SK-N-SH (cell line): ENCODE data around the gene KIF3C. TPM values are rescaled to one million over a fixed set of nuclear protein-coding genes. Genes with fewer than 3 reads are reported as not detected.

Source experiments
- CTCF ChIA-PET: fragments of 300-600, 350-600 bp; formaldehyde crosslinking; extraction: SDS; loops from one replicate; lab custom pipeline; 2021; lab: Yijun Ruan, JAX
- POLR2A ChIA-PET: fragments of 350-600 bp; sonication (Branson Sonifier 250); formaldehyde crosslinking; extraction: SDS; loops from one replicate; lab custom pipeline; 2020; ENCODE audit warnings: antibody characterized with exemption, inconsistent platforms; lab: Yijun Ruan, JAX
- DNase-seq: peaks from one replicate; pipeline ENCODE4 v3.0.0; 2012
- H2AFZ ChIP-seq: fragments of 200-600 bp; sonication (generic); 2 replicates; pipeline ENCODE4 v1.8.1; 2016; ENCODE audit warnings: antibody characterized with exemption, mild to moderate bottlenecking, low read depth
- H3F3A ChIP-seq: fragments of 200-600 bp; sonication (generic); replicated peaks from 2 replicates; pipeline ENCODE3; 2016; ENCODE audit warnings: antibody characterized with exemption, mild to moderate bottlenecking; ENCODE audit not compliant: insufficient read depth
- H3K27ac ChIP-seq, 2 experiments: fragments of 200-500 bp in 1 of 2; fragments of 200-600 bp in 1 of 2; sonication (Bioruptor generic) in 1 of 2; sonication (generic), shearing (Covaris generic) in 1 of 2; 2 replicates each; pipeline versions ENCODE4 v1.5.1 to v1.6.1; 2014 to 2016; ENCODE audit warnings: low read depth in 2 of 2, inconsistent platforms in 1 of 2, low read length in 1 of 2, mild to moderate bottlenecking in 1 of 2, mixed read lengths in 1 of 2
- H3K27me3 ChIP-seq: fragments of 200-600 bp; sonication (generic), shearing (Covaris generic); 2 replicates; pipeline ENCODE4 v1.6.1; 2016; ENCODE audit warnings: mixed run types; ENCODE audit not compliant: insufficient read depth
- H3K36me3 ChIP-seq, 2 experiments: fragments of 200-500 bp in 1 of 2; fragments of 200-600 bp in 1 of 2; sonication (Bioruptor generic) in 1 of 2; sonication (generic) in 1 of 2; replicated peaks in 1 of 2; 2 replicates each; pipeline versions ENCODE3 to v1.5.1; 2014 to 2016; ENCODE audit warnings: low read length in 1 of 2, mild to moderate bottlenecking in 1 of 2; ENCODE audit not compliant: insufficient read depth in 2 of 2, control insufficient read depth in 1 of 2
- H3K4me1 ChIP-seq, 2 experiments: fragments of 200-500 bp in 1 of 2; fragments of 200-600 bp in 1 of 2; sonication (Bioruptor generic) in 1 of 2; sonication (generic), shearing (Covaris generic) in 1 of 2; 2 replicates each; pipeline versions ENCODE4 v1.5.1 to v1.6.1; 2014 to 2016; ENCODE audit warnings: low read depth in 1 of 2, low read length in 1 of 2, mixed run types in 1 of 2; ENCODE audit not compliant: insufficient read depth in 2 of 2, control insufficient read depth in 1 of 2
- H3K4me2 ChIP-seq: fragments of 200-600 bp; sonication (generic), shearing (Covaris generic); 2 replicates; pipeline ENCODE4 v1.6.1; 2017; ENCODE audit warnings: mixed run types
- H3K4me3 ChIP-seq, 2 experiments: fragments of 200-500 bp in 1 of 2; fragments of 200-600 bp in 1 of 2; sonication (Bioruptor generic) in 1 of 2; sonication (generic), shearing (Covaris generic) in 1 of 2; 2 replicates each; pipeline versions ENCODE4 v1.5.1 to v1.8.1; 2014 to 2016; ENCODE audit warnings: low read depth in 2 of 2, inconsistent platforms in 1 of 2, low read length in 1 of 2, mild to moderate bottlenecking in 1 of 2, mixed read lengths in 1 of 2, moderate library complexity in 1 of 2
- H3K79me2 ChIP-seq: fragments of 200-600 bp; sonication (generic); 2 replicates; pipeline ENCODE4 v1.8.1; 2017; ENCODE audit warnings: mild to moderate bottlenecking; ENCODE audit not compliant: insufficient read depth
- H3K9ac ChIP-seq: fragments of 200-600 bp; sonication (generic); 2 replicates; pipeline ENCODE4 v1.6.1; 2017; ENCODE audit warnings: mixed run types
- H3K9me2 ChIP-seq: fragments of 200-600 bp; sonication (generic); 2 replicates; pipeline ENCODE4 v1.6.1; 2017; ENCODE audit warnings: mixed run types
- H3K9me3 ChIP-seq: fragments of 200-600 bp; sonication (generic); 2 replicates; pipeline ENCODE4 v1.6.1; 2017; ENCODE audit warnings: mixed run types, mild to moderate bottlenecking, moderate library complexity
- H4K20me1 ChIP-seq: fragments of 200-600 bp; sonication (generic); 2 replicates; pipeline ENCODE4 v1.6.1; 2017; ENCODE audit warnings: mild to moderate bottlenecking, mixed run types; ENCODE audit not compliant: insufficient read depth
- CHD2 ChIP-seq: fragments of 150-350 bp; IDR thresholded peaks from 2 replicates; pipeline ENCODE4 v1.6.1; 2018; ENCODE audit warnings: low read length; ENCODE audit not compliant: partially characterized antibody
- ELF1 ChIP-seq: IDR thresholded peaks from 2 replicates; pipeline ENCODE4 v1.4.0; 2012
- MAX ChIP-seq: IDR thresholded peaks from 2 replicates; pipeline ENCODE4 v1.4.0; 2012; ENCODE audit warnings: low read depth
- MEF2A ChIP-seq: IDR thresholded peaks from 2 replicates; pipeline ENCODE4 v1.4.0; 2012; ENCODE audit warnings: low read depth, borderline replicate concordance
- MXI1 ChIP-seq: IDR thresholded peaks from 2 replicates; pipeline ENCODE4 v1.6.1; 2012; ENCODE audit warnings: mild to moderate bottlenecking, low read depth, low read length, improper control_type of control experiment
- NFIC ChIP-seq: IDR thresholded peaks from 2 replicates; pipeline ENCODE4 v1.4.0; 2012; ENCODE audit warnings: borderline replicate concordance
- POLR2AphosphoS5 ChIP-seq: IDR thresholded peaks from 2 replicates; pipeline ENCODE4 v1.6.1; 2012; ENCODE audit warnings: low read depth, low read length
- RAD21 ChIP-seq: IDR thresholded peaks from 2 replicates; pipeline ENCODE4 v1.6.1; 2012; ENCODE audit warnings: mild to moderate bottlenecking, low read length
- RFX5 ChIP-seq: IDR thresholded peaks from 2 replicates; pipeline ENCODE4 v1.6.1; 2012; ENCODE audit warnings: mild to moderate bottlenecking, improper control_type of control experiment, low read length
- SIN3A ChIP-seq: IDR thresholded peaks from 2 replicates; pipeline ENCODE4 v1.6.1; 2012; ENCODE audit warnings: low read depth, mild to moderate bottlenecking, low read length, moderate library complexity, borderline replicate concordance
- SMC3 ChIP-seq: IDR thresholded peaks from 2 replicates; pipeline ENCODE4 v1.6.1; 2012; ENCODE audit warnings: low read depth, low read length, improper control_type of control experiment
- TCF12 ChIP-seq: IDR thresholded peaks from 2 replicates; pipeline ENCODE4 v1.4.0; 2012
- WGBS: methylation state at CpG from one replicate; pipeline ENCODE4 v1.1.6; 2017; ENCODE audit warnings: low lambda C conversion rate; 5-methylcytosine and 5-hydroxymethylcytosine counted together
- polyA plus RNA-seq, 3 experiments: library from polyadenylated mRNA; depleted of rRNA; stranded (reverse); fragments of >200 nt; gene quantifications; 2 replicates each; pipeline ENCODE4 v1.2.3, GENCODE V29; 2012
- TF ChIP-seq, protein P1 (sequence below): IDR thresholded peaks from 2 replicates; pipeline ENCODE4 v1.6.1; 2012; ENCODE audit warnings: mild to moderate bottlenecking, low read depth, low read length, moderate library complexity
- TF ChIP-seq, protein P2 (sequence below): IDR thresholded peaks from 2 replicates; pipeline ENCODE4 v1.4.0; 2012; ENCODE audit warnings: low read depth, borderline replicate concordance

Gene KIF3C
- polyA plus RNA-seq, 1 of the 3 experiments (the other 2 are of a cell fraction): 29.5 TPM

DNA sequence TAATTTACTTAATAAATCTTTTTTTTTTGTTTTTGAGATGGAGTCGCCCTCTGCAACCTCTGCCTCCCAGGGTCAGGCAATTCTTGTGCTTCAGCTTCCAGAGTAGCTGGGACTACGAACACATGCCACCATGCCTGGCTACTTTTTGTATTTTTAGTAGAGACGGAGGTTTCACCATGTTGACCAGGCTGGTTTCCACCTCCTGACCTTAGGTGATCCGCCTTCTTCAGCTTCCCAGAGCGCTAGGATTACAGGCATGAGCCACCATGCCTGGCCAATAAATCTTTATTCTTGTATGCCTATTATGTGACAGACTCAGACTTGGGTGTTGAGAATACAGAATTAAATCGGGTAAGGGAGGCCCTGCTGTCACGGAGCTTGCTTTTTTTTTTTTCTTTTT lies 87.3 kb downstream of the KIF3C start:
- H3K79me2 ChIP-seq: no peaks in the 10 kb centered on the region
- H2AFZ ChIP-seq: no peak overlapping the region
- no peaks in the 10 kb centered on the region for H4K20me1 ChIP-seq
- H3K36me3 ChIP-seq: no peaks in the 10 kb centered on the region
- H3K27me3 ChIP-seq: no peaks in the 10 kb centered on the region
- WGBS: 84% methylated on average over 7 of the region's 7 CpGs
- no peaks in the 10 kb centered on the region for H3K9me2 ChIP-seq
- H3F3A ChIP-seq: no peaks in the 10 kb centered on the region
- peaks cover 0 to 4% of the 10 kb centered on the region in 2 experiments; a peak in 1 of 4 replicates for H3K4me1 ChIP-seq
- DNase-seq: no peak
- CTCF ChIA-PET: interaction anchor here (0.8 to 2.0 kb wide), 8 partner anchors 8 to 97 kb away, joined by 3 to 6 read pairs (median 3); no protein-coding TSS in a partner anchor
- H3K4me2 ChIP-seq: no peak overlapping the region
- H3K27ac ChIP-seq: no peak overlapping the region
- H3K9me3 ChIP-seq: no peaks in the 10 kb centered on the region
- POLR2A ChIA-PET: interaction anchor here (0.6 to 1.2 kb wide), 2 partner anchors 12 to 16 kb away, joined by 3 to 5 read pairs; partner anchors contain the start of gene ASXL2
- TF ChIP-seq ELF1 (no peak), RAD21 (no peak), SMC3 (no peak), CHD2 (no peak)
- no peak overlapping the region for H3K9ac ChIP-seq
- H3K4me3 ChIP-seq: no peak overlapping the region

DNA sequence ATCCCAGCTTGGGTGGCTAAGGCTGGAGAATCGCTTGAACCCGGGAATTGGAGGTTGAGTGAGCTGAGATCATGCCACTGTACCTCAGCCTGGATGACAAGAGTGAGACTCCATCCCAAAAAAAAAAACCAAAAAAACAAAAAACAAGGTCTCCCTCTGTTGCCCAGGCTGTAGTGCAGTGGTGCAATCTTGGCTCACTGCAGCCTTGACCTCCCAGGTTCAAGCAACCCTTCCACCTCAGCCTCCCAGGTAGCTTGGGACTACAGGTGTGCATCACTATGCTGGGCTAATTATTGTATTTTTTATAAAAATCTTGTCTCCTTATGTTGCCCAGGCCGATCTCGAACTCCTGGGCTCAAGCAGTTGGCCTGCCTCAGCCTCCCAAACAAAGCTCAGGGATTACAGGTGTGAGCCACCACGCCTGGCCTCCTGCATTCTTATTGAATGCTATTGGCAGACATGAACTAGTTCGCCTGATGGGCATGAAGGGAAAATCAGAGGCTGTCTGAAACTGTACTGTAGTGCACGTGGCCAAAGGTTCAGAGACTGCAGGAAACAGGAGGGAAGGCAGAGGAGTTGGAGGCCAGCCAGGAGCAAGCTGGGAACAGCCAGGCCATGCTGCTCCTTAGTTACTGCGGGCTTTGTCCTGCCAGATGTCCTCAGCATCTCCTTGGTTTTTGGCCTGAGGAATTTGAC lies 88.0 kb downstream of the KIF3C start:
- Histone ChIP-seq H3K4me2 (no peak overlapping the region), H3K79me2 (no peaks in the 10 kb centered on the region), H3K27ac (no peak overlapping the region), H3K27me3 (no peaks in the 10 kb centered on the region), H2AFZ (no peak overlapping the region), H3K4me1 (peaks cover 0 to 4% of the 10 kb centered on the region in 2 experiments; a peak in 1 of 4 replicates), H3K9me2 (no peaks in the 10 kb centered on the region), H3F3A (no peaks in the 10 kb centered on the region), H3K4me3 (no peak overlapping the region), H3K36me3 (no peaks in the 10 kb centered on the region), H4K20me1 (no peaks in the 10 kb centered on the region), H3K9ac (no peak overlapping the region), H3K9me3 (no peaks in the 10 kb centered on the region)
- peak; percentile 47 for DNase-seq
- ChIA-PET CTCF (interaction anchor here (0.5 to 1.0 kb wide), 3 partner anchors 14 to 369 kb away, joined by 3 to 4 read pairs (median 3); no protein-coding TSS in a partner anchor), POLR2A (interaction anchor here (1.2 kb wide), 1 partner anchor 16 kb away, joined by 5 read pairs; the partner anchor contains the start of gene ASXL2)
- TF ChIP-seq NFIC (no peak), SIN3A (no peak), RFX5 (no peak), MEF2A (no peak), POLR2AphosphoS5 (no peak), TCF12 (no peak), MAX (no peak), CHD2 (no peak), MXI1 (no peak)
- TF ChIP-seq, protein P1, sequence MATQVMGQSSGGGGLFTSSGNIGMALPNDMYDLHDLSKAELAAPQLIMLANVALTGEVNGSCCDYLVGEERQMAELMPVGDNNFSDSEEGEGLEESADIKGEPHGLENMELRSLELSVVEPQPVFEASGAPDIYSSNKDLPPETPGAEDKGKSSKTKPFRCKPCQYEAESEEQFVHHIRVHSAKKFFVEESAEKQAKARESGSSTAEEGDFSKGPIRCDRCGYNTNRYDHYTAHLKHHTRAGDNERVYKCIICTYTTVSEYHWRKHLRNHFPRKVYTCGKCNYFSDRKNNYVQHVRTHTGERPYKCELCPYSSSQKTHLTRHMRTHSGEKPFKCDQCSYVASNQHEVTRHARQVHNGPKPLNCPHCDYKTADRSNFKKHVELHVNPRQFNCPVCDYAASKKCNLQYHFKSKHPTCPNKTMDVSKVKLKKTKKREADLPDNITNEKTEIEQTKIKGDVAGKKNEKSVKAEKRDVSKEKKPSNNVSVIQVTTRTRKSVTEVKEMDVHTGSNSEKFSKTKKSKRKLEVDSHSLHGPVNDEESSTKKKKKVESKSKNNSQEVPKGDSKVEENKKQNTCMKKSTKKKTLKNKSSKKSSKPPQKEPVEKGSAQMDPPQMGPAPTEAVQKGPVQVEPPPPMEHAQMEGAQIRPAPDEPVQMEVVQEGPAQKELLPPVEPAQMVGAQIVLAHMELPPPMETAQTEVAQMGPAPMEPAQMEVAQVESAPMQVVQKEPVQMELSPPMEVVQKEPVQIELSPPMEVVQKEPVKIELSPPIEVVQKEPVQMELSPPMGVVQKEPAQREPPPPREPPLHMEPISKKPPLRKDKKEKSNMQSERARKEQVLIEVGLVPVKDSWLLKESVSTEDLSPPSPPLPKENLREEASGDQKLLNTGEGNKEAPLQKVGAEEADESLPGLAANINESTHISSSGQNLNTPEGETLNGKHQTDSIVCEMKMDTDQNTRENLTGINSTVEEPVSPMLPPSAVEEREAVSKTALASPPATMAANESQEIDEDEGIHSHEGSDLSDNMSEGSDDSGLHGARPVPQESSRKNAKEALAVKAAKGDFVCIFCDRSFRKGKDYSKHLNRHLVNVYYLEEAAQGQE: no peak
- TF ChIP-seq, protein P2, sequence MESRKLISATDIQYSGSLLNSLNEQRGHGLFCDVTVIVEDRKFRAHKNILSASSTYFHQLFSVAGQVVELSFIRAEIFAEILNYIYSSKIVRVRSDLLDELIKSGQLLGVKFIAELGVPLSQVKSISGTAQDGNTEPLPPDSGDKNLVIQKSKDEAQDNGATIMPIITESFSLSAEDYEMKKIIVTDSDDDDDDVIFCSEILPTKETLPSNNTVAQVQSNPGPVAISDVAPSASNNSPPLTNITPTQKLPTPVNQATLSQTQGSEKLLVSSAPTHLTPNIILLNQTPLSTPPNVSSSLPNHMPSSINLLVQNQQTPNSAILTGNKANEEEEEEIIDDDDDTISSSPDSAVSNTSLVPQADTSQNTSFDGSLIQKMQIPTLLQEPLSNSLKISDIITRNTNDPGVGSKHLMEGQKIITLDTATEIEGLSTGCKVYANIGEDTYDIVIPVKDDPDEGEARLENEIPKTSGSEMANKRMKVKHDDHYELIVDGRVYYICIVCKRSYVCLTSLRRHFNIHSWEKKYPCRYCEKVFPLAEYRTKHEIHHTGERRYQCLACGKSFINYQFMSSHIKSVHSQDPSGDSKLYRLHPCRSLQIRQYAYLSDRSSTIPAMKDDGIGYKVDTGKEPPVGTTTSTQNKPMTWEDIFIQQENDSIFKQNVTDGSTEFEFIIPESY: no peak
- 71% methylated on average over 8 of the region's 8 CpGs for WGBS
